Activated CD8-positive, alpha-beta memory T cell treated with anti-CD3 and anti-CD28 coated beads for 24 hours (primary cell): ENCODE data around the gene RAB6A.
"Not testable (repeated sequence)": the region's sequence is repeated elsewhere in the genome, so short reads cannot be mapped to it uniquely, and the experiment has no call there.

Experiments used
- DNase-seq: peaks from one replicate; pipeline ENCODE4 v3.0.0-alpha.2; 2020

Gene RAB6A

DNA sequence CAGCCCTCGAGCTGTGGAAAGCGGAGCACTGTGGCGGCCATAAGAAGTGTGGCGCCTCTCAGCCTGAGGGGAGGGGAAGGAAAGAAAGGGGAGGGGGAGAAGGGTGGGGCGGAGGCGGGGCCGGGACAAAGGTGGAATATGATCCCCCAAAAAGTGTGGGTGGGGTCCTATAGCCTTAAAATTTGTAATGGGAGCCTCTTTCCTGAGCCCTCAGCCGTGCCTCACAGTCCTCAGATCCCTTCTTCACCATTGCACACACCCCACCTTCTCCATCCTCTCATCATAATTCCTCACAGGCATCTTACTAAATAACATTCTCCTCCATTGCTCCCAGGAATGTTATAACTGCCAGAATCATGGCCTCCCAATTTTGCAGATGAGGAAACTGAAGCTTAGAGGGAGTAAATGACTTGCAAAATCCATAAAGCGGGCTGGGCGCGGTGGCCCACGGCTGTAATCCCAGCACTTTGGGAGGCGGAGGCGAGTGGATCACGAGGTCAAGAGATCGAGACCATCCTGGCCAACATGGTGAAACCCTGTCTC is 600 bp upstream of the RAB6A start:
- DNase-seq, result peak; percentile 57

DNA sequence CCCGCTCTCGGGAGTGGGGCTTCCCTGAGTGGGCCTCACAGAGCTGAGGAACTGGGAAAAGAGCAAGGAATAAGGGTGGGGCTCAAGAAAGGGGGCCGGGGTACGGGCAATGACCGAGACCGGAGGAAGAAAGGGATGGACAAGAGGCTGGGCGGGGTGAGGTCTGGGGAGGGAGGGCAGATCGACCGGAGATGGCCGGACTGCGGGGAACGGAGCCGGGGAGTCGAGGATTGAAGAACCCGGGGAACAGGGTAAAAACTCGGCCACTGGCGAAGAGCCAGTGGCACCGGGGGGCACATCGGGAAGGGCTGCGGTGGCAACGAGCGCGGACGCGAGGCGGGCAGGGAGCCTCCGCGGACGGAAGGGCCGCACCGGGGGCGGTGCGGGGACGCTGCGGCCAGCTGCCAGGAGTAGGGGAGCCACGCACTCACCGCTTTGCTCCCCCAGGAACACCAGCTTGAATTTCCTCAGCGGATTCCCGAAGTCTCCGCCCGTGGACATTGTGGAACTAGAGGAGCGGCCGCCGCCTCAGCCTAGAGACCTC is 667 bp downstream of the RAB6A start:
- DNase-seq, result peak; percentile 58

DNA sequence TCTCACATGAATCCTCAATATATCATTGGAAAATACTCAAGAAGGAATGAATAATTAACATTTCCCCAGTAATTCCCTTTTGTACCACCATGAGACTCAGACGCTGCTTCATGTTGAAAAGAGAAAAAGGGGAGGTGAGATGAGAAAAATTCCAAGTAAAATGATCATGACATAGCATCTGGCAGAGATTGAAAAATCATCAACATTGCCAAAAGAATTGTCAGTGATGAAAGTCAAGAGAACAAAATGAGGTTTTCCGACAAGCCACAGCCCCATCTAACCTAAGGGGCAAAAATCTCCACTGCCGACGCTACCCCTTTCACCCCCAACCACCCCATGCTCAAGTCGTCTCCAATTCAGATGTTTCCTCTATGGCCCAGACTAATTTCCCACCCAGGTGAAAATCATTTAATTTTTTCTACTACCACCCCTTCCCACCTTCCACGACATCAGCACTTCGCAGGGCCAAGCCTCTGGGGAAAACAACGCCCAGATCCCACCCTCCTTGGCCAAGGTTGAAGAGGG is 1.2 kb downstream of the RAB6A start:
- DNase-seq, result no peak

DNA sequence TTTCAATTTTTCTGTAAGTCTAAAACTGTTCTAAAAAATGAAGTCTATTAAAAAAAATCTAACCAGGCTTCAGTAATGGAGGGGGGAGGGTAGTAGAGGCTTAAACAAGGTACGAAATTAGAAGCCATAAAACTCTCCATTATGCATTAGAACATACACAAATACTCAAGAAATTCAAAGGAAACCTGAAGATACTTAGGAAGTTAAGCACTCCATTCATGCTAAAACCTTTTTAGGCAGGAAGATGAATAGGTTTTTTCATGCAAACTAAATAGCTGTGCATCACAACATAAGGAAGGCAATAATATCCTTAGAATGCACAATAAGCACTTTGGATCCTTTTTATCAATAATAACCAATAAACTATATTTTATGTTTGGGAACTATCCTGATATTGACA is 2.4 kb downstream of the RAB6A start:
- DNase-seq, result no peak

DNA sequence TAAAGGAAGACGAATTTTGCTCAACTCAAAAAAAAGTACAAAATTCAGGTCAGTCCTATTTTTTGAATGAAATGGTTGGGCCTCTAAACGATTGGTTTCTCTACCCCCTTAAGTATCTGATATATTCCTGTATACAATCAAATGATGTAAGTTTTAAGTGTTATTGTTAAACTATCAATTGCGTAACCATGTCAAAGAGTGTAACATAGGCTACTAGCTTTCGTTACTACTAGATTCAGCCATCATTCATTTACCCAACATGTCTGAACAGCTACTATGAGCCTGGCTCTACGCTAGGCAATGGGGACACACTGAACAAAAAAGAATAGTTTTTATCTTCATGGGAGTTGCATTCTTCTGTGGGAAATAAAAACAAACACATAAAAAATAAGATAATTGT is 3.3 kb downstream of the RAB6A start:
- DNase-seq, result no peak

DNA sequence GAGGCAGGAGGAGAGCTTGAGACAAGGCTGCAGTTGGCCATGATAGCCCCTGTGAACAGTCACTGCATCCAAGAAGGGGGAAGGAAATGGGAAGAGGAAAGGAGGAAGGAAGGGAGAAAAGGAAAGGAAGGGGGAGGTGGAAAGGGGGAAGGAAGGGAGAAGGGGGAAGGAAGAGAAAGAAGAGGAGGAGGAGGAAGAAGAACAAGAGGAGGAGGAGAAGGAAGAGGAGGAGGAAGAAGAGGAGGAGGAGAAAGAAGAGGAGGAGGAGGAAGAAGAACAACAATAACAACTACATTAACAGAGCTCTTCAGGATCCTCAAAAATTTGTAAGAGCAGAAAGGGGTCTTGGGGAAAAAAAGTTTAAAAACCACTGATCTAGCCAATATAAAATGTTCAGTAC is 5.2 kb downstream of the RAB6A start:
- no peak for DNase-seq

DNA sequence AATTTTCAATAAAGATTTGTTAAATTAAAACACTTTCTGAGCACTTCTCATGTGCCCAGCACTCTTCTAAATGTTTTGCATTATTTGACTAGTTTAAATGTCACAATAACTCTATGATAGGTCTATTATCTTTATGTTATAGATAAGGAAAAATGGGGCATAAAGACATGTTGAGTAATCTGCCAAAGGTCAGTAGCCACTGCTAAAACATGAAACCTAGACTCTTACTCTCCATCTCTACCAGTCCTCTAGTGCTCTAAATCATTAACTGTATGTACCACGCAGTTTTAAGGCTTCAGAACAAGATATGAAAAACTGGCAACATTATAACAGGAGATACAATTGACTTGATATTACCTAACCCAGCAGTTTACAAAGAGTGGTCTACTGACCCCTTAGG is 6.9 kb downstream of the RAB6A start:
- no peak for DNase-seq

DNA sequence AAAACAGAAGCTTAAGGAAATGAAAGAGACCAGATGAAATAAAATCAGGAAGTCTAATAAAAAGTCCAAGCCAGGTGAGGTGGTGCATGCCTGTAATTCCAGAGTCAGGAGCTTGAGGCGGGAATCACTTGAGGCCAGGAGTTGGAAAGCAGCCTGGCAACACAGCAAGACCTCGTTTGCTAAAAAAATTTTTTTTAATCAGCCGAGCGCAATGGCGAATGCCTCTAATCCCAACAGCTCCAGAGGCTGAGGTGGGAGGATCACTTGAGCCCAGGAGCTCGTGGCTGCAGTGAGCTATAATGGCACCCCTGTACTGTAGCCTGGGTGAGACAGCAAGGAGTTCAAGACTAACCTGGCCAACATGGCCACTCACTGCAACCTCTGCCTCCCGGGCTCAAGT is 8.0 kb downstream of the RAB6A start:
- DNase-seq, result no peak

DNA sequence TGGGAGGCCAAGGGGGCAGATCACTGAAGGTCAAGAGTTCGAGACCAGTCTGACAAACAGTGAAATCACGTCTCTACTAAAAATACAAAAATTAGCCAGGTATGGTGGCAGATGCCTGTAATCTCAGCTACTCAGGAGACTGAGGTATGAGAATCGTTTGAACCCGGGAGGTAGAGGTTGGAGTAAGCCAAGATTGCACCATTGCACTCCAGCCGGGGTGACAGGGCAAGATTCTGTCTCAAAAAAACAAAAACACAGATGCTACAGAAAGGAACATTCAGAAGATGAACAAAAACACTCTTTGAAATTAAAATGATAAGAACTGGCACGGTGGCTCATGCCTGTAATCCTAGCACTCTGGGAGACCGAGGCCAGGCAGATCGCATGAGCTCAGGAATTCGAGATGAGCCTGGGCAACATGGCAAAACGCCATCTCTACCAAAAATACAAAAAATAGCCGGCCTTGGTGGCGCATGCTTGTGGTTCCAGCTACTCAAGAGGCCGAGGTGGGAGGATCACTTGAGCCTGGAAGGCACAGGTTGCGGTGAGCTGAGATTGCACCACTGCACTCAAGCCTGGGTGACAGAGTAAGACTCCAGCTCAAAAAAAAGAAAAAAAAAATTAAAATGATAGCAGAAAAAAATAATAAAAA is 8.5 kb downstream of the RAB6A start:
- DNase-seq, result no peak

DNA sequence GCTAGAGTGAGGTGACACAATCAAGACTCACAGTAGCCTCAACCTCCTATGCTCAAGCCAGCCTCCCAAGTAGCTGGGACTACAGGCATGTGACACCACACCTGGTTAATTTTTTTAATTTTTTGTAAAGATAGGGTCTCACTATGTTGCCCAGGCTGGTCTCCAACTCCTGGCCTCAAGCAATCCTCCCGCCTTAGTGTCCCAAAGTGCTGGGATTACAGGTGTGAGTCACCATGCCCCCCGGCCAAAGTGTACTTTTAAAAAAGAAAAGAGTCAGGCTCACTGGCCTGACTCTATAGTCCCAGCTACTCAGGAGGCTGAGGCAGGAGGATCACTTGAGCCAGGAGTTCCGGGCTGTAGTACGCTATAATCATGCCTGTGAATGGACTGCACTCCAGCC is 10.0 kb downstream of the RAB6A start:
- DNase-seq, result not testable (repeated sequence)

DNA sequence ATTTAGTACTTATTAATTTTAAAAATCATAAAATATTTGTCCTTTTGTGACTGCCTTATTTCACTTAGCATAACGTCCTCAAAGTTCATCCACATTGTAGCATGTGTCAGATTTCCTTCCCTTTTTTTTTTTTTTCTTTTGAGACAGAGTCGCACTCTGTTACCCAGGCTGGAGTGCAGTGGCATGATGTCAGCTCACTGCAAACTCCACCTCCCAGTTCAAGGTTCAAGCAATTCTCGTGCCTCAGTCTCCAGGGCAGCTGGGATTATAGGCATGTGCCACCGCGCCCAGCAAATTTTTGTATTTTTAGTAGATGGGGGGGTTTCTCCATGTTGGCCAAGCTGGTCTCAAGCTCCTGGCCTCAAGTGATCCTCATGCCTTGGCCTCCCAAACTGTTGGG is 10.6 kb downstream of the RAB6A start:
- no peak for DNase-seq

DNA sequence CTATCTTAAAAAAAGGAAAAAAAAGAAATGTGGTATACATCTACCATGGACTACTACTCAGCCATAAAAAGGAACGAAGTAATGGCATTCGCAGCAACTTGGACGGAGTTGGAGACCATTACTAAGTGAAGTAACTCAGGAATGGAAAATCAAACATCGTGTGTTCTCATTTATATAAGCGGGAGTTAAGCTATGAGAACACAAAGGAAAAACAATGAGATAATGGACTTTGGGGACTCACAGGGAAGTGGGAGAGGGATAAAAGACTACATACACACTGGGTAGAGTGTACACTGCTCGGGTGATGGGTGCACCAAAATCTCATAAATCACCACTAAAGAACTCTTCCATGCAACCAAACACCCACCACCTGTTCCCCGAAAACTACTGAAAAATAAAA is 11.8 kb downstream of the RAB6A start:
- no peak for DNase-seq

DNA sequence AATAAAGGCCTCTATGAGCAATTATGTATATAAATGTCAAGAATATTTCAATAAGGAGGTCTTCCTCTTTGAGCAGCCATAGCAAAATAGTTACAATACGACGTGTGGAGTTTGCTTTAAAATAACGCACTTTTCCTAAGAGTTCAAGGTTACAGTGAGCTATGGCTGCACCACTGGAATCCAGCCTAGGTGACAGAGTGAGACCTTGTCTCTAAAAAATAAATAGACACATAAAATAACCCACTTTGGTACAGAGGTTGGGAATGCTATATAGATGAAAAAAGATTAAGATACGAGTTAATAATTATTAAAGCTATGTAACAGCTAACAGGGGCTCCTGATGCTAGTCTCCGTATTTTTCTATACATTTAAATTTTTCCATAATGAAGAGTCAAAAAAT is 12.6 kb downstream of the RAB6A start:
- no peak for DNase-seq

DNA sequence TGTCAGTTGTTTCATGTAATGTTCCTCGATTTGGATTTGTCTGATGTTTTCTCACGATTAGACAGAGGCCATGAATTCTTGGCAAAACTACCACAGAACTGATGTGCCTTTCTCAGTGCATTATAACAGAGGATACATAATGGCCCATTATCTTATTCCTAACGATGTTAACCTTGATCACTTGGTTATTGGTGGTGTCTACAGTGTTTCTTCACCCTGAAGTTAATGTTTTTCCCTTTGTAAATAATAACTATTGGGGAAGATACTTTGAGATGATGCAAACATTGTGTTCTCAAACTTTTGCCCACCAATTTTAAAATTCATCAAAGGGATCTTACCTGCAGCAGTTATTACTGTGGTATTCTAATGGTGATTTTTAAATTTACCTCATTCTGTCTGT is 13.1 kb downstream of the RAB6A start:
- DNase-seq, result no peak

DNA sequence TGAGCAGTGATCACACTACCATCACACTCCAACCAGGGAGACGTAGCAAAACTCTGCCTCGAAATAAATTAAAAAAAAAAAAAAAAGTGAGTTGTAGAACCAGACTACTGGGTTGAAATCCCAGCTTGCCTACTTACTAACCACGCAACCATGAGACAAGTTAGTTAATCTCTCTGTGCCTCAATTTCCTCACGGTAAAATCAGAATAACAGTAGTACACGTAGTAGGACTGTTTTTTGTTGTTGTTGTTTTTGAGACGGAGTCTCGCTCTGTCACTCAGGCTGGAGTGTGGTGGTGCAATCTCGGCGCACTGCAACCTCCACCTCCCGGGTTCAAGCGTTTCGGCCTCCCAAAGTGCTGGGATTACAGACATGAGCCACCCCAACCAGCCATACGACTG is 14.2 kb downstream of the RAB6A start:
- DNase-seq, result no peak

DNA sequence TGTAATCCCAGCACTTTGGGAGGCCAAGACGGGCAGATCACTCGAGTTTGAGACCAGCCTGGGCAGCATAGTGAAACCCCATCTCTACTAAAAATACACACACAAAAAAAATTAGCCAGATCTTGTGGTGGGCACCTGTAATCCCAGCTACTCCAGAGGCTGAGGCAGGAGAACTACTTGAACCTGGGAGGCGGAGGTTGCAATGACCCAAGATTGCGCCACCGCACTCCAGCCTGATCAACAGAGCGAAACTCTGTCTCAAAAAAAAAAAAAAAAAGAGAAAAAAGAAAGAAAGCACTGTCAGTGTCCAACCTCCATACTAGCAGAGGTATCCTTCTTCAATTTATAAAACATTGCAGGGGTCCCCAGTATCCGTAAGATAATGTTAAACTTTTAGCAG is 17.8 kb downstream of the RAB6A start:
- DNase-seq, result no peak

DNA sequence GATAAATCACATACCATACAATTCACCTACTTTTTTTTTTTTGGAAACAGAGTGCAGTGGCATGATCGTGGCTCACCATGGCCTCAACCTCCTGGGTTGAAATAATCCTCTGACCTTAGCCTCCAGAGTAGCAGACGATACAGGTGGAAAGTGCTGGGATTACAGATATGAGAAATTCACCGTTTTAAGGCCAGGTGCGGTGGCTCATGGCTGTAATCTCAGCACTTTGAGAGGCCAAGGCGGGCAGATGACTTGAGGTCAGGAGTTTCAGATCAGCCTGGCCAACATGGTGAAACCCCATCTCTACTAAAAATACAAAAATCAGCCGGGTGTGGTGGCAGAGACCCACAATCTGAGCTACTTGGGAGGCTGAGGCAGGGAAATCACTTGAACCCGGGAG is 24.9 kb downstream of the RAB6A start:
- not testable (repeated sequence) for DNase-seq

DNA sequence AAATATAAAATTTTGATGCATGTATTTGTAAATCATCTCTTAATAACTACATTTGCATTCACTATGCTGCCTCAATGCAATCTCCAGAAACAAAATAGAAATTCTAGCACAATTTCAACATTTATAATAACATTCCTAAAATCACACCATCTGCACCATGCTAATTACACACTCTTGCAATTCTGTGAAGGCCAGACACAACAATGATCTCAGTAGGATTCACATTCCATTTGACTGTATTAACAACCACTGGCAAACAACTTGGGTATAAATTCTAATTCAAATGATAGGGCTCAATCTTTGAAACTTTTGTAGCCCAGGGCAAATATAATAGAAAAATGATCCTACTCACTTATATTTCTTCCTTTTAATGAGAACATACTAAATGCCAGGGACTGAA is 25.9 kb downstream of the RAB6A start:
- no peak for DNase-seq

DNA sequence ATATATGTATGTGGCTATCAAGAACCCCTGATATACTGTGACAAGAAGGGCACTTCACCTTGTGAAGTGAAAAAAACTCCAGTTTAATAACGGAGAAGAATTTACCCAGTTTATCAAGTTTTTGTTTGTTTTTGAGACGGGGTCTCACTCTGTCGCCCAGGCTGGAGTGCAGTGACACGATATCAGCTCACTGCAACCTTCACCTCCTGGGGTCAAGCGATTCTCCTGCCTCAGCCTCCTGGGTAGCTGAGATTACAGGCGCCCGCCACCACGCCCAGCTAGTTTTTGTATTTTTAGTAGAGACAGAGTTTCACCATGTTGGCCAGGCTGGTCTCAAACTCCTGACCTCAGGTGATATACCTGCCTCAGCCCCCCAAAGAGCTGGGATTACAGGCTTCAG is 26.9 kb downstream of the RAB6A start:
- not testable (repeated sequence) for DNase-seq

DNA sequence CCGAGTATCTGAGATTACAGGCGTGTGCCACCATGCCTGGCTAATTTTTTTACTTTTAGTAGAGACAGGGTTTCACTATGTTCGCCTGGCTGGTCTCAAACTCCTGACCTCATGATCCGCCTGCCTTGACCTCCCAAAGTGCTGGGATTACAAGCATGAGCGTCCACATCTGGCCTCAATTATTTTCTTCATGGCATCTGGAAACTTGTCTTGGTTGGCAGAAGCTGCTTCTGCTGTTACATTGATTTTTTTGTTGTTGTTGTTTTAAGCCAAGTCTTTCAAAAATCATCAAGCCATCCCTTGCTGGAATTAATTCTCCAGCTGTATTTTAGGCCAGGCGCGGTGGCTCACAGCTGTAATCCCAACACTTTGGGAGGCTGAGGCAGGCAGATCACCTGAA is 27.9 kb downstream of the RAB6A start:
- DNase-seq, result not testable (repeated sequence)

DNA sequence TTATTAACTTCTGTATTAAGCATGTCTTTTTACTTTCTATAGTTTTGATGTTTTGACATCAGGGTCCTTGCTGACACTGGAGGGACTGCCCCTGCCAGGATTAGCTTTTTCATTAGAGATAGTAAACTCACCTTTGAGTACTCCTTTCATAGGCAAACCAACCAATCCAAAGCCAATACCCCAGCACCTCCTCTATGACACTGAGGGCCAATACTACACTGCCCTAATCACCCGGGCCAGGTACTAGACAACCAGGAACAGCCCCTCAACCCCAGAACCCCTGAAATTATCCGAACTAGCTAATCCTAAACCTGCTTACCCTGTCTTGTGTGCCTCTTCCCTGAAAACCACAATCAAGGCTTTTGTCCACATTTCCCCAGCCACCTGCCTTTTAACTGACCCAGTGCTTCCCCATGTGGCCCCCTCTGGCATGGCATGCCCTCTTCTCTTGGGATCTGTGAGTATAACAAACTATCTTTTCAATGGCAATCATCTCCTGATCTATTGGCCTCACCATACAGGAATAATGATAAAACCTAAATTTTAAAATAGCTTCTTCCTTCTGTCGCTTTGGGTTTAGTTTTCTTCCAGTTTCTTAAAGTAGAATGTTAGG is 31.2 kb downstream of the RAB6A start:
- no peak for DNase-seq

DNA sequence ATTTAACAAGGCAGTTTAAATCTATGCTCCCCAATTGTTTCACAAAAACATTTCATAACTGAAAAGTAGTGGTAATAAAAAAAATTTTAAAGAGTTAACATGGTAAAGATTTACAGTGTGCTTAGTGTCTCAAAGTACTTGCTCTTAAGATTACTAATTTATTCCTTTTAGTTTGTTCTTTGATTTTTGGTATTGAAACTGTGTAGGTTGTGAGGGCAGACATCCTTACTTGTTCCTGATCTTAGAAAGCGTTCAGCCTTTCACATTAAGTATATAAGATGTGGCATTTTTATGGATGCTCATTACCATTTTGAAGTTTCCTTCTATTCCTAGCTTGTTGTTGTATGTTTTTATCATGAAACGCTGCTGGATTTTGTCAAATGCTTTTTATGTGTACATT is 32.9 kb downstream of the RAB6A start:
- no peak for DNase-seq

DNA sequence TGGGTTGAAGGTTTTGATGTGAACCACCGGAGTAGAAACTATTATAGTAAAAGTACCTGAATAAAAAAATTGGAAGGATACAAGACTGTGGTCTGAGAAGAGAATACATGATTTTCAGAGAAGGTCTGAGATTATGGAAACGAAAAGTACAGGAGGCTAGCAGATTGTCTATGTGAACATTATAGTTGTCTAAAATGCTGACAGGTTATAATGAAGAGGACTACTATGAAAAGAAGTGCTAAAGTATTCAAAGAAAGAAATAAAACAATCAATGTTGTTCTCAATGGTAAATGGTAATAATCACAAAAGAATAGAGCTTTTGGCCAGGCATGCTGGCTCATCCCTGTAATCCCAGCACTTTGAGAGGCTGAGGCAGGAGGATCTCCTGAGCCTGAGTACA is 34.0 kb downstream of the RAB6A start:
- no peak for DNase-seq

DNA sequence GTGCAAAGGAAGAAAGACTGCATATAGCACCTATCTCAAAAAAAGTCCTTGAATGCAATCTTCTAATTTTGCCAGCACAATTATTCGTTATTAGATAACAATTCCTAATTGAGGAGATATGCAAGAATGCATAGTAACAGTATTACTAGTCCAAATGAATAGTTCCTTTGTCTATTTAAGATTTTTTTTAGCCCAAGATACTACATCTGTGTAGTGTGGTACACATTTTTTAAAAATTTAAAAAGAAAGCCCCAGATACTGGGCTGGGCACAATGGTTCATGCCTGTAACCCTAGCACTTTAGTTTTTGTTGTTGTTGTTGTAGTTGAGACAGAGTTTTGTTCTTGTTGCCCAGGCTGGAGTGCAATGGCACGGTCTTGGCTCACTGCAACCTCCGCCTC is 43.7 kb downstream of the RAB6A start:
- DNase-seq, result no peak
